OCI-LY3 (cell line): Measurements from ENCODE around the gene HTT.
"Not testable (repeated sequence)": the region's sequence is repeated elsewhere in the genome, so short reads cannot be mapped to it uniquely, and the experiment has no call there.

ENCODE experiments used
- H2AFZ ChIP-seq: fragments of 200-600, 300-600 bp; shearing (Covaris generic); 2 replicates; pipeline ENCODE4 v1.6.0; 2014; ENCODE audit warnings: antibody characterized with exemption, low read depth, low read length
- H3K27ac ChIP-seq: fragments of 200-600, 300-600 bp; sonication (generic); 2 replicates; pipeline ENCODE4 v1.5.1; 2014; ENCODE audit warnings: mild to moderate bottlenecking, low read length, moderate library complexity, mixed read lengths
- H3K27me3 ChIP-seq: fragments of 200-600, 300-600 bp; sonication (generic); 2 replicates; pipeline ENCODE4 v1.6.1; 2014; ENCODE audit warnings: low read depth, low read length, mixed read lengths
- H3K36me3 ChIP-seq: fragments of 200-600, 300-600 bp; sonication (generic); replicated peaks from 2 replicates; pipeline ENCODE3; 2014; ENCODE audit warnings: low read depth, low read length, mixed read lengths
- H3K4me1 ChIP-seq: fragments of 300-600, 200-600 bp; sonication (generic); 2 replicates; pipeline ENCODE4 v1.6.1; 2014; ENCODE audit warnings: low read length, mixed read lengths
- H3K4me2 ChIP-seq: fragments of 200-600, 300-600 bp; sonication (generic); 2 replicates; pipeline ENCODE4 v1.6.1; 2014; ENCODE audit warnings: low read length, mixed read lengths
- H3K4me3 ChIP-seq: fragments of 300-600, 200-600 bp; sonication (generic); 2 replicates; pipeline ENCODE4 v1.5.1; 2014; ENCODE audit warnings: antibody characterized with exemption, mild to moderate bottlenecking, low read length, moderate library complexity
- H3K79me2 ChIP-seq: fragments of 300-600, 200-600 bp; shearing (Covaris generic); 2 replicates; pipeline ENCODE4 v1.6.1; 2014; ENCODE audit warnings: mild to moderate bottlenecking, low read length, mixed read lengths
- H3K9ac ChIP-seq: fragments of 300-600, 200-600 bp; shearing (Covaris generic); 2 replicates; pipeline ENCODE4 v1.6.0; 2014; ENCODE audit warnings: mild to moderate bottlenecking, low read length, moderate library complexity
- H3K9me3 ChIP-seq: fragments of 200-600, 300-600 bp; shearing (Covaris generic); 2 replicates; pipeline ENCODE4 v1.6.1; 2014; ENCODE audit warnings: low read length, mixed read lengths; ENCODE audit not compliant: insufficient read depth
- H4K20me1 ChIP-seq: fragments of 200-600, 300-600 bp; sonication (generic); 2 replicates; pipeline ENCODE4 v1.6.1; 2016; ENCODE audit warnings: low read length, mixed read lengths; ENCODE audit not compliant: insufficient read depth
- CTCF ChIP-seq: fragments of 200-600, 300-600 bp; sonication (generic); IDR thresholded peaks from 2 replicates; pipeline ENCODE4 v1.5.1; 2014; ENCODE audit warnings: antibody characterized with exemption, low read length, low read depth
- EZH2phosphoT487 ChIP-seq: fragments of 200-600 bp; shearing (Covaris generic); IDR thresholded peaks from 2 replicates; pipeline ENCODE4 v1.6.1; 2018; ENCODE audit warnings: antibody characterized with exemption, mixed run types, low read depth

HTT gene

GRCh38 chr4:3148926-3149325, 74.4 kb downstream of the HTT start:
- Histone ChIP-seq H3K4me2 (no peak overlapping the region), H3K9me3 (no peaks in the 10 kb centered on the region), H2AFZ (no peak overlapping the region), H3K79me2 (no peaks in the 10 kb centered on the region), H3K4me1 (no peaks in the 10 kb centered on the region), H3K36me3 (peaks cover 62% of the 10 kb centered on the region), H3K4me3 (no peak overlapping the region), H3K9ac (no peak overlapping the region), H3K27ac (no peak overlapping the region), H4K20me1 (no peaks in the 10 kb centered on the region), H3K27me3 (no peaks in the 10 kb centered on the region)
- TF ChIP-seq CTCF (no peak), EZH2phosphoT487 (no peak)

- H3K27me3 ChIP-seq, H3K79me2 ChIP-seq, H3K4me2 ChIP-seq, H3K4me3 ChIP-seq, H3K27ac ChIP-seq, H3K4me1 ChIP-seq, H4K20me1 ChIP-seq, H2AFZ ChIP-seq, H3K9ac ChIP-seq, H3K9me3 ChIP-seq: not testable (repeated sequence)
- peaks cover 56% of the 10 kb centered on the region for H3K36me3 ChIP-seq
Observed at GRCh38 chr4:3151238-3151637, 76.8 kb downstream of the HTT start.

GRCh38 chr4:3157366-3157765, 82.9 kb downstream of the HTT start:
- Histone ChIP-seq H3K36me3 (peaks cover 58% of the 10 kb centered on the region), H3K27me3 (no peaks in the 10 kb centered on the region), H3K27ac (no peak overlapping the region), H2AFZ (no peak overlapping the region), H4K20me1 (no peaks in the 10 kb centered on the region), H3K79me2 (peaks cover 7% of the 10 kb centered on the region), H3K9me3 (no peaks in the 10 kb centered on the region), H3K4me3 (no peak overlapping the region), H3K9ac (no peak overlapping the region), H3K4me1 (no peaks in the 10 kb centered on the region), H3K4me2 (no peak overlapping the region)
- TF ChIP-seq CTCF (no peak), EZH2phosphoT487 (no peak)

- TF ChIP-seq CTCF = no peak
- no peak for TF ChIP-seq EZH2phosphoT487
- H2AFZ ChIP-seq = no peak overlapping the region
- H3K79me2 ChIP-seq = peaks cover 14% of the 10 kb centered on the region
- H3K4me1 ChIP-seq = no peaks in the 10 kb centered on the region
- no peaks in the 10 kb centered on the region for H3K27me3 ChIP-seq
- H4K20me1 ChIP-seq = no peaks in the 10 kb centered on the region
- H3K27ac ChIP-seq = no peak overlapping the region
- H3K4me2 ChIP-seq = no peak overlapping the region
- H3K4me3 ChIP-seq = no peak overlapping the region
- H3K9me3 ChIP-seq = no peaks in the 10 kb centered on the region
- no peak overlapping the region for H3K9ac ChIP-seq
- peaks cover 45% of the 10 kb centered on the region for H3K36me3 ChIP-seq
Observed at GRCh38 chr4:3158841-3159240, 84.4 kb downstream of the HTT start.

GRCh38 chr4:3160438-3160837, 86.0 kb downstream of the HTT start:
- Histone ChIP-seq H3K9ac (no peak overlapping the region), H2AFZ (no peak overlapping the region), H3K79me2 (peaks cover 21% of the 10 kb centered on the region), H3K4me1 (no peaks in the 10 kb centered on the region), H4K20me1 (no peaks in the 10 kb centered on the region), H3K36me3 (peaks cover 35% of the 10 kb centered on the region), H3K27me3 (no peaks in the 10 kb centered on the region), H3K4me3 (no peak overlapping the region), H3K9me3 (no peaks in the 10 kb centered on the region), H3K4me2 (no peak overlapping the region), H3K27ac (no peak overlapping the region)
- TF ChIP-seq CTCF = no peak
- TF ChIP-seq EZH2phosphoT487 = no peak

GRCh38 chr4:3161044-3161443, 86.6 kb downstream of the HTT start:
- H3K36me3 ChIP-seq = peaks cover 35% of the 10 kb centered on the region
- H2AFZ ChIP-seq, H3K27me3 ChIP-seq: not testable (repeated sequence)

More at GRCh38 chr4:3161044-3161443, 86.6 kb downstream of the HTT start:
- not testable (repeated sequence) for H3K4me1 ChIP-seq, H3K4me3 ChIP-seq, H3K9ac ChIP-seq, H3K27ac ChIP-seq, H3K4me2 ChIP-seq, H4K20me1 ChIP-seq, H3K9me3 ChIP-seq
- peaks cover 22% of the 10 kb centered on the region for H3K79me2 ChIP-seq
